ENCODE results near the gene SPINK1. TPM values are rescaled to one million over a fixed set of nuclear protein-coding genes. Genes with fewer than 3 reads are reported as not detected.
"Not testable (repeated sequence)": the region's sequence is repeated elsewhere in the genome, so short reads cannot be mapped to it uniquely, and the experiment has no call there.

SPINK1 gene
- total and polyA plus RNA-seq, 4 experiments from 2014 or later = not detected

GRCh38 chr5:147842869-147843268 lies 11.4 kb upstream of the SPINK1 start:
- Mint-ChIP-seq H3K27ac (no peak overlapping the region), H3K9me3 (no peaks in the 10 kb centered on the region), H3K4me1 (no peaks in the 10 kb centered on the region), H3K27me3 (peaks cover 1 to 5% of the 10 kb centered on the region in 2 donors), H3K36me3 (no peaks in the 10 kb centered on the region), H3K4me3 (no peak overlapping the region)
- ChIA-PET POLR2A (ENCODE audit: partially characterized antibody) (no interaction called here), CTCF (ENCODE audit: partially characterized antibody) (interaction anchor here (1.5 to 3.4 kb wide), 2 partner anchors 12 to 15 kb away, joined by 3 to 9 read pairs; no protein-coding TSS in a partner anchor)
- H3K9me3 ChIP-seq (ENCODE audit: control insufficient read depth in 1 of 2, low read length in 2 of 2) = no peaks in the 10 kb centered on the region
- no peaks in the 10 kb centered on the region for H3K27me3 ChIP-seq (ENCODE audit: insufficient read depth, low read length)
- intact Hi-C loops (cut with micrococcal nuclease) = no loop called here
- no peak for DNase-seq
- no peaks in the 10 kb centered on the region for H3K36me3 ChIP-seq (ENCODE audit: insufficient read depth, low read length)
- no peak overlapping the region for H3K4me3 ChIP-seq (ENCODE audit: low read length in 2 of 2)
- H3K27ac ChIP-seq (ENCODE audit: low read depth, low read length) = no peak overlapping the region
- no peaks in the 10 kb centered on the region for H3K4me1 ChIP-seq (ENCODE audit: insufficient read depth, low read length)

GRCh38 chr5:147836439-147836838 lies 5.0 kb upstream of the SPINK1 start:
- Mint-ChIP-seq H3K36me3 (no peaks in the 10 kb centered on the region), H3K4me1 (no peaks in the 10 kb centered on the region), H3K27me3 (peaks cover 0 to 6% of the 10 kb centered on the region in 2 donors), H3K4me3 (no peak overlapping the region), H3K27ac (no peak overlapping the region), H3K9me3 (no peaks in the 10 kb centered on the region)
- intact Hi-C loops (cut with micrococcal nuclease) = no loop called here
- H3K4me3 ChIP-seq (ENCODE audit: low read length in 2 of 2) = no peak overlapping the region
- no peaks in the 10 kb centered on the region for H3K36me3 ChIP-seq (ENCODE audit: insufficient read depth, low read length)
- no peak for DNase-seq
- no peaks in the 10 kb centered on the region for H3K4me1 ChIP-seq (ENCODE audit: insufficient read depth, low read length)
- no peak overlapping the region for H3K27ac ChIP-seq (ENCODE audit: low read depth, low read length)
- ChIA-PET POLR2A (ENCODE audit: partially characterized antibody) (no interaction called here), CTCF (ENCODE audit: partially characterized antibody) (no interaction called here)
- no peaks in the 10 kb centered on the region for H3K27me3 ChIP-seq (ENCODE audit: insufficient read depth, low read length)
- H3K9me3 ChIP-seq (ENCODE audit: control insufficient read depth in 1 of 2, low read length in 2 of 2) = no peaks in the 10 kb centered on the region

GRCh38 chr5:147835386-147835798 lies 3.9 kb upstream of the SPINK1 start:
- H3K4me3 ChIP-seq (ENCODE audit: low read length in 2 of 2) = no peak overlapping the region
- H3K9me3 ChIP-seq (ENCODE audit: control insufficient read depth in 1 of 2, low read length in 2 of 2) = no peaks in the 10 kb centered on the region
- Mint-ChIP-seq H3K9me3 (no peaks in the 10 kb centered on the region), H3K36me3 (no peaks in the 10 kb centered on the region), H3K27ac (no peak overlapping the region), H3K4me1 (no peaks in the 10 kb centered on the region), H3K27me3 (peaks cover 0 to 6% of the 10 kb centered on the region in 2 donors), H3K4me3 (no peak overlapping the region)
- H3K36me3 ChIP-seq (ENCODE audit: insufficient read depth, low read length) = no peaks in the 10 kb centered on the region
- no peak for DNase-seq
- intact Hi-C loops (cut with micrococcal nuclease) = no loop called here
- POLR2A ChIA-PET (ENCODE audit: partially characterized antibody) = no interaction called here
- no peak overlapping the region for H3K27ac ChIP-seq (ENCODE audit: low read depth, low read length)
- no peaks in the 10 kb centered on the region for H3K4me1 ChIP-seq (ENCODE audit: insufficient read depth, low read length)
- CTCF ChIA-PET (ENCODE audit: partially characterized antibody) = no interaction called here
- H3K27me3 ChIP-seq (ENCODE audit: insufficient read depth, low read length) = no peaks in the 10 kb centered on the region

GRCh38 chr5:147832541-147832940 lies 1.1 kb upstream of the SPINK1 start:
- no peak overlapping the region for H3K4me3 Mint-ChIP-seq
- CTCF ChIA-PET (ENCODE audit: partially characterized antibody) = interaction anchor here (1.2 to 2.4 kb wide), 2 partner anchors 10 to 13 kb away, joined by 5 to 6 read pairs; no protein-coding TSS in a partner anchor
- intact Hi-C loops (cut with micrococcal nuclease) = no loop called here

GRCh38 chr5:147830035-147830434 lies 1.4 kb downstream of the SPINK1 start:
- no peak overlapping the region for H3K4me3 Mint-ChIP-seq
- H3K27ac Mint-ChIP-seq = no peak overlapping the region
- Histone ChIP-seq H3K27me3 (ENCODE audit: insufficient read depth, low read length) (no peaks in the 10 kb centered on the region), H3K9me3 (ENCODE audit: control insufficient read depth in 1 of 2, low read length in 2 of 2) (no peaks in the 10 kb centered on the region), H3K4me3 (ENCODE audit: low read length in 2 of 2) (no peak overlapping the region), H3K4me1 (ENCODE audit: insufficient read depth, low read length) (no peaks in the 10 kb centered on the region), H3K36me3 (ENCODE audit: insufficient read depth, low read length) (no peaks in the 10 kb centered on the region), H3K27ac (ENCODE audit: low read depth, low read length) (no peak overlapping the region)
- no peaks in the 10 kb centered on the region for H3K4me1 Mint-ChIP-seq
- intact Hi-C loops (cut with micrococcal nuclease) = no loop called here
- H3K27me3 Mint-ChIP-seq = peaks cover 0 to 9% of the 10 kb centered on the region in 2 donors
- H3K9me3 Mint-ChIP-seq = no peaks in the 10 kb centered on the region
- ChIA-PET CTCF (ENCODE audit: partially characterized antibody) (no interaction called here), POLR2A (ENCODE audit: partially characterized antibody) (no interaction called here)
- H3K36me3 Mint-ChIP-seq = no peaks in the 10 kb centered on the region
- no peak for DNase-seq

More at GRCh38 chr5:147832541-147832940, 1.1 kb upstream of the SPINK1 start:
- Histone ChIP-seq H3K4me3 (ENCODE audit: low read length in 2 of 2) (no peak overlapping the region), H3K36me3 (ENCODE audit: insufficient read depth, low read length) (no peaks in the 10 kb centered on the region), H3K27ac (ENCODE audit: low read depth, low read length) (no peak overlapping the region), H3K9me3 (ENCODE audit: control insufficient read depth in 1 of 2, low read length in 2 of 2) (no peaks in the 10 kb centered on the region), H3K4me1 (ENCODE audit: insufficient read depth, low read length) (no peaks in the 10 kb centered on the region), H3K27me3 (ENCODE audit: insufficient read depth, low read length) (no peaks in the 10 kb centered on the region)
- no peak for DNase-seq
- POLR2A ChIA-PET (ENCODE audit: partially characterized antibody) = no interaction called here
- Mint-ChIP-seq H3K9me3 (no peaks in the 10 kb centered on the region), H3K36me3 (no peaks in the 10 kb centered on the region), H3K4me1 (no peaks in the 10 kb centered on the region), H3K27me3 (peaks cover 0 to 8% of the 10 kb centered on the region in 2 donors), H3K27ac (no peak overlapping the region)

GRCh38 chr5:147827017-147827416 lies 4.5 kb downstream of the SPINK1 start:
- H3K27ac ChIP-seq (ENCODE audit: low read depth, low read length); CTCF ChIA-PET (ENCODE audit: partially characterized antibody); intact Hi-C loops (cut with micrococcal nuclease); H3K36me3 Mint-ChIP-seq; H3K27me3 ChIP-seq (ENCODE audit: insufficient read depth, low read length); H3K27ac Mint-ChIP-seq; DNase-seq; POLR2A ChIA-PET (ENCODE audit: partially characterized antibody); H3K4me3 Mint-ChIP-seq; H3K27me3 Mint-ChIP-seq; H3K4me3 ChIP-seq (ENCODE audit: low read length in 2 of 2); H3K9me3 ChIP-seq (ENCODE audit: control insufficient read depth in 1 of 2, low read length in 2 of 2); H3K4me1 Mint-ChIP-seq; H3K4me1 ChIP-seq (ENCODE audit: insufficient read depth, low read length); H3K36me3 ChIP-seq (ENCODE audit: insufficient read depth, low read length); H3K9me3 Mint-ChIP-seq: not testable (repeated sequence)

GRCh38 chr5:147826361-147826760 lies 5.1 kb downstream of the SPINK1 start:
- H3K36me3 ChIP-seq (ENCODE audit: insufficient read depth, low read length) = no peaks in the 10 kb centered on the region
- H3K4me1 Mint-ChIP-seq = no peaks in the 10 kb centered on the region
- intact Hi-C loops (cut with micrococcal nuclease) = no loop called here
- peaks cover 0 to 8% of the 10 kb centered on the region in 2 donors for H3K27me3 Mint-ChIP-seq
- H3K9me3 ChIP-seq (ENCODE audit: control insufficient read depth in 1 of 2, low read length in 2 of 2) = no peaks in the 10 kb centered on the region
- H3K36me3 Mint-ChIP-seq = no peaks in the 10 kb centered on the region
- H3K27ac Mint-ChIP-seq = no peak overlapping the region
- no peak overlapping the region for H3K27ac ChIP-seq (ENCODE audit: low read depth, low read length)
- POLR2A ChIA-PET (ENCODE audit: partially characterized antibody) = no interaction called here
- H3K4me3 Mint-ChIP-seq = no peak overlapping the region
- no peaks in the 10 kb centered on the region for H3K27me3 ChIP-seq (ENCODE audit: insufficient read depth, low read length)
- no peaks in the 10 kb centered on the region for H3K9me3 Mint-ChIP-seq
- DNase-seq = no peak
- CTCF ChIA-PET (ENCODE audit: partially characterized antibody) = no interaction called here
- H3K4me1 ChIP-seq (ENCODE audit: insufficient read depth, low read length) = no peaks in the 10 kb centered on the region
- H3K4me3 ChIP-seq (ENCODE audit: low read length in 2 of 2) = no peak overlapping the region

Measured in CD4-positive, alpha-beta memory T cell (primary cell).